Activated CD8-positive, alpha-beta memory T cell treated with anti-CD3 and anti-CD28 coated beads for 36 hours (primary cell): ENCODE data around the gene RAB7B. TPM values are rescaled to one million over a fixed set of nuclear protein-coding genes. Genes with fewer than 3 reads are reported as not detected.

ENCODE experiments used
- CTCF ChIA-PET: fragments of 350-600 bp; sonication (Branson Sonifier 250); formaldehyde crosslinking; loops from one replicate; lab custom pipeline; 2021; ENCODE audit warnings: antibody characterized with exemption; lab: Charles Lee
- POLR2A ChIA-PET: fragments of 350-600 bp; sonication (Branson Sonifier 250); formaldehyde crosslinking; loops from one replicate; lab custom pipeline; 2021; ENCODE audit warnings: antibody characterized with exemption; lab: Charles Lee
- total RNA-seq, 2 experiments: library from RNA; stranded (reverse); gene quantifications; one replicate each; pipeline ENCODE4 v1.2.3, GENCODE V29; 2021

Gene RAB7B
- total RNA-seq, 2 experiments from 2014 or later = not detected

- ChIA-PET POLR2A (no interaction called here), CTCF (interaction anchor here (1.4 kb wide), 1 partner anchor 322 kb away, joined by 3 read pairs; no protein-coding TSS in a partner anchor)
Observed at GRCh38 chr1:205981257-205981656, 21.9 kb downstream of the RAB7B start.

GRCh38 chr1:205980237-205980870 is 22.8 kb downstream of the RAB7B start:
- POLR2A ChIA-PET = no interaction called here
- CTCF ChIA-PET = interaction anchor here (1.4 to 4.5 kb wide), 2 partner anchors 62 to 321 kb away, joined by 3 to 68 read pairs; no protein-coding TSS in a partner anchor

DNA sequence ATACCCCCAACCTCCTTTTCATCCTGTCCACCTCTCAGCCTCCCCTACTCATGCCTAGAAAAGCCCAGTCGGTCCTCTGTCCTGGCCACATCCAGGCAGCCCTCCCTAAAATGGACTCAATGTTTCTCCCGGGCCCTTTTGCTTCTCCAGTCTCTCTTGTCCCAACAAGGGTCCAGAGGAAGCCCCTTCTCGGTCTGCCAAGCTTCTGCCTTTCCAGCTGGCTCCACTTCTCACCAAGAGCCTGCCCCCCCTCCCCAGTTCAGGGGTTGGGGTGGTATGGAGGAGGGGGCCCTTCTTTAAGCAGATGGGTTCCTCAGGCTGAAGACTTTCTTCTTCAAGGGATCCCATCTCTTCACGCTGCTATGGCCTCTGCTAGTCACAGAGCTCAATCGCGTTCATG is 23.9 kb downstream of the RAB7B start:
- POLR2A ChIA-PET = no interaction called here
- CTCF ChIA-PET = interaction anchor here (3.9 to 4.5 kb wide), 2 partner anchors 61 to 187 kb away, joined by 43 to 68 read pairs; no protein-coding TSS in a partner anchor

DNA sequence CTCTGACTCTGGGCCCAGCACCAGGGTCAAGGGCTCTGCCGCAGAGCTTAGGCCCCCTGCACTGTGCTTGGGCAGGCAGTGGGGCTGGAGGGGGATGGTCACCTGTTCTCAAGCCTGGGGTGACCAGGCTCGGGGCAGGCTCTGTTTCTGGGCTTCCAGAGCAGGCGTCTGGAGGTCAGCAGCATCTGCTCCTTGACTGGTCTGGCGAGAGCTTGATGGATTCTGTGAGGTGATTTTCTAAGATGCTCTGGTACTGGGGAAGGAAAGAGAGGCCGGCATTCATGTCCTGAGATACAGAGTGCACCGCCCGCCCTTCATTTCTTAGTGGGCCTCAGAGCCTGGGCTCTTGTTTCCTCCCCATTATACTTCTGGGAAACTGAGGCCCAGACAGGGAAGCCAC is 24.5 kb downstream of the RAB7B start:
- POLR2A ChIA-PET = no interaction called here
- CTCF ChIA-PET = interaction anchor here (0.9 to 4.5 kb wide), 4 partner anchors 22 to 187 kb away, joined by 3 to 68 read pairs (median 24); no protein-coding TSS in a partner anchor

DNA sequence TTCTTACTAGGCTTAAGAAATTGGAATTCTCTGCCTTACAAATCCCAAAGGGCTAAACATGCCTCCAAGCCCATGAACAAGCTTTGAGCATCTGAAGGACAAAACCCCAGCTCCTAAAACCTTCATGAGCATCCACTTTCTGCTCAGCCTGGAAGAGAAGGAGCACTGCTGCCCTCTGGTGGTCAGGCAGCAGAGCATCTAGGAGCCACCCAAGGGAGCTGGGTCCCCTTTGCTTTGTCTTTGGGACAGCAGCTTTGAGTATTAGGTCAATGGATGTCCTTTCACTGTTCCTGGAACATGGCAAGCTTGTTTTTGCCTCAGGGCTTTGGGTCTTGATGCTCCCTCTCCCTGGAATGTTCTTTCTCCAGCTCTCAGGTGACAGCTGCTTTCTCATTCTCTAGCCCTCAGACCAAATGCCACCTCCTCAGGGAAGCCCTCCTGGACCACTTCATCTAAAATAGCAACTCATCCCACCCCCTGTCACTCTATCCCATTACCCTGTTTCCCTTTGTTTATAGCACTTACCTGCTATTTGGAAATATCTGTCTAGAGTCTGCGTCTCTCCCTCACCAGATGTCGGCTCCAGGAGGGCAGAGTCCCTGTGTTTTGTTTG is 25.7 kb downstream of the RAB7B start:
- POLR2A ChIA-PET = interaction anchor here (0.6 kb wide), 2 partner anchors 189 to 565 kb away, joined by 3 to 6 read pairs; no protein-coding TSS in a partner anchor

DNA sequence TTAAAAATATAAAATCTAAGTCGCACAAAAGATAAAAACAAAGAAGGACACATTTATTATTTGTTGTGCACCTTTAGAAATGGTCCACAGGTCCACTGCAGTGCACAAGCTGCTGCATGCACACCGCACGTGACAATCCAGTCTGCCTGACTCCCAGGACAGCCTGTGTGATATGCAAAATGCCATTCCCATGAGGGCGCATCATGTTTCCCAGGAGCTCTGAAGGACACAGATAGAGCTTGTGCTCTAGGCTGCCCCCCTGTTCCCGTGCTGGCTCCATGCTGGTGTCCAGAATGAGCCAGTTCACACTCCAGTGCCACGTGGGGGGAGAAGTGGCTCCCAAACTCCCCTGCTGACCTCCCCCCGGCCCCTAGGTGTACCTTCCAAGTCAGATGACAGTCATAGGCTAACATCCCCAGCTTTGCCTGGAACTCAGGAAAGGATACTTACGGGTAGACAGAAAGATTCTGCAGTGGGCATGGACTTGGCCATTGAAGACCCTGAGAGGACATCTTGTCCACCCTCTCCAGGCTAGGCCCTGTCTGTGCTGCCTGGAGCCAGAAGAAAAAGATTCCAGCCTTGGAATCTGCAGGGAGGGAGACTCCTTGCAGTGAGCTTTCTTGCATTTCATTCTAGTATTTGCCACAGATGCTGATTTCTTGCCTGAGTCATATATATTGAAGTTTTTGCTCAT is 26.3 kb downstream of the RAB7B start:
- CTCF ChIA-PET = interaction anchor here (0.5 to 4.5 kb wide), 37 partner anchors 8 to 442 kb away, joined by 3 to 68 read pairs (median 4); partner anchors contain the start of gene AVPR1B

More for the DNA sequence above, 25.7 kb downstream of the RAB7B start:
- CTCF ChIA-PET = interaction anchor here (0.5 to 4.5 kb wide), 38 partner anchors 9 to 442 kb away, joined by 3 to 68 read pairs (median 4); partner anchors contain the start of gene AVPR1B

GRCh38 chr1:205976036-205976435 is 27.2 kb downstream of the RAB7B start:
- POLR2A ChIA-PET = no interaction called here

More for the DNA sequence above, 26.3 kb downstream of the RAB7B start:
- POLR2A ChIA-PET = interaction anchor here (0.6 kb wide), 2 partner anchors 188 to 564 kb away, joined by 3 to 6 read pairs; no protein-coding TSS in a partner anchor

DNA sequence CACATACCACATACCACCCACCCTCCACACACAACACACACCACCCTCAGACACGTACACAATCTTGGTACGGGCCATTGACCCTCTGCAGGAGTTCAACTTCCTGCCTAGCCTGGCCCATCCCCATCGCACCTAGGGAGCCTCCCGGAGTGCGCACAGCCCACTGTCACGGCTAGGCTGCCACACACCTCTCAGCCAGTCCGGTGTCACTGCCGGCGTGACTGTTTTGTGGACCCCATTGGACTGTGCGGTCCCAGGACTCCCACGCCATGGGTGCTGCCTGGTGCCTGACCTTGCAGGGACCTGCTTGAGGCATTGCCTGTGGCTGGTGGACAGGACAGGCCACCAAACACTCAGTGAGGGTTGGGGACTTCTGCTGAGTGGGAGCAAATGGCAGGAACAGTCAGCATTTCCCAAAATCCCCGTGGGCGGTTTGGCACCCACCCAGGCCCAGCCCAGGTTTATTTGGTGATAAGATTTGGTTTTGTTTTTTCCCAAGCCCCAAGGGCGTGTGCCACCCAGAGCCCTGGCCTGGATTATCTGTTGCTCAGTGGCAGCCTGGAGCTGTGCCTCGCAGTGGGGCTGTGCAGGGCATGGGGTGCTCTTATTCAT is 27.7 kb downstream of the RAB7B start:
- CTCF ChIA-PET = interaction anchor here (2.2 to 4.5 kb wide), 4 partner anchors 14 to 317 kb away, joined by 4 to 68 read pairs (median 33); no protein-coding TSS in a partner anchor
- POLR2A ChIA-PET = no interaction called here

More at GRCh38 chr1:205976036-205976435, 27.2 kb downstream of the RAB7B start:
- CTCF ChIA-PET = interaction anchor here (1.1 to 4.5 kb wide), 6 partner anchors 15 to 384 kb away, joined by 3 to 68 read pairs (median 15); no protein-coding TSS in a partner anchor

DNA sequence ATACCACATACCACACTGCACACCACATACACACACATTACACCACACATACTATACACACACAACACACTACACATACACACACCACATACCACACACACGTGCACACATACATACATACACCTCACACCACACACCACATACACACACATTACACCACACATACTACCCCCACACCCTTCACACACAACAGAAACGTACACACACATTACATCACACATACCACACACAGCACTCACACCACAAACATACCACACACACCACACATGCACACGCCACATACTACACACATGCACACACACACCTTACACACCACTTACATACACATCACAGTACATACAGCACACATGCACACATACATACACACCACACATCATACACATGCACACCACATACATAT is 28.5 kb downstream of the RAB7B start:
- ChIA-PET CTCF (no interaction called here), POLR2A (no interaction called here)

- ChIA-PET POLR2A (no interaction called here), CTCF (no interaction called here)
Observed at GRCh38 chr1:205973377-205974232, 29.6 kb downstream of the RAB7B start.

GRCh38 chr1:205972491-205973168 is 30.6 kb downstream of the RAB7B start:
- ChIA-PET CTCF (no interaction called here), POLR2A (no interaction called here)

- POLR2A ChIA-PET = no interaction called here
Observed at GRCh38 chr1:205972081-205972480, 31.1 kb downstream of the RAB7B start.

GRCh38 chr1:205971082-205971481 is 32.1 kb downstream of the RAB7B start:
- CTCF ChIA-PET = interaction anchor here (0.6 kb wide), 1 partner anchor 313 kb away, joined by 4 read pairs; no protein-coding TSS in a partner anchor
- POLR2A ChIA-PET = no interaction called here

More at GRCh38 chr1:205972081-205972480, 31.1 kb downstream of the RAB7B start:
- CTCF ChIA-PET = no interaction called here

DNA sequence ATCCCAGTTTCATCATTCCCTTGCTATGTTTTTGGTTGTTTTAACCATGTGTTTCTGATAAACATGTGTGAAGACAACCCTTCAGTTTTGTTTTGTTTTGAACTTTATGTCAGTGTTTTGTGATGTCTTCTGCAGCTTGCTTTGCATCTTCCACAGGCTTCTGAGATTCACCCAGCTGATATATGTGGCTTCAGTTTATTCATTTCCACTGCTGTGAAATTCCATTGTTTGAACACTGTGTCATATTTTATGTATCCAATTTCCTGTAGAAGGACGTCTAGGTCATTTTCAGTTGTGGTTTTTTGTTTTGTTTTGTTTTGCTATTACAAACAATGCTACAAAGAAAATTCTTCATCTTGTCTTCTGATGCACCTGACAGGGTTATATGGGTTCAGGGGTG is 32.7 kb downstream of the RAB7B start:
- POLR2A ChIA-PET = no interaction called here
- CTCF ChIA-PET = interaction anchor here (0.6 kb wide), 2 partner anchors 313 to 647 kb away, joined by 3 to 4 read pairs; no protein-coding TSS in a partner anchor

DNA sequence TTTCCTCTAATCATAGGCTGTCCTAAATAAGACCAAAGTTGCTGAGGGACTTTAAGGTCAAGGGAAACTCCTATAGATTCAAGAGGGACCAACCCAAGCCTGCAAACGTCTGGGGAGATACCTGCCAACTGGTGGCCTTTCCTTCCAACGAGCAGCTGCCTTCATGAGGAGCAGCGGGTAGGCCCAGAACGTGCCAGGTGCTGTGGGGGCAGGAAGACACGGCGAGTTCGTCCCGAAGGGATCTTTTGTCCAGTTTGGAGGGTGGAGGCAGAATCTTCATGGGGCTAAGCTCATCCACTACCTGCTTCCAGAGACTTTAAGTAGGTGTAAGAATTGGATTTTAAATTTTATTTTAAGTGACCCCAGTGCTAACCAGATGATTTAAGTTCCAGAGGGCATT is 34.0 kb downstream of the RAB7B start:
- ChIA-PET POLR2A (no interaction called here), CTCF (interaction anchor here (1.4 to 2.4 kb wide), 2 partner anchors 8 to 310 kb away, joined by 4 to 12 read pairs; no protein-coding TSS in a partner anchor)

- CTCF ChIA-PET = interaction anchor here (1.4 to 2.4 kb wide), 2 partner anchors 10 to 309 kb away, joined by 4 to 12 read pairs; no protein-coding TSS in a partner anchor
Observed at GRCh38 chr1:205967554-205968335, 35.5 kb downstream of the RAB7B start.

More at GRCh38 chr1:205967554-205968335, 35.5 kb downstream of the RAB7B start:
- POLR2A ChIA-PET = no interaction called here
